Stimulated activated CD4-positive, alpha-beta T cell treated with anti-CD3 and anti-CD28 coated beads, Interleukin-12 subunit alpha, Interleukin-12 subunit beta, amount 100 ng/mL, for 48 hours (primary cell): ENCODE data around the gene SORCS2.

ENCODE experiments used
- DNase-seq, 3 donors: peaks; one replicate each; pipeline ENCODE4 v3.0.0-alpha.2; 2020; ENCODE audit warnings: low read depth in 2 of 3, low spot score in 1 of 3

SORCS2 gene

DNA sequence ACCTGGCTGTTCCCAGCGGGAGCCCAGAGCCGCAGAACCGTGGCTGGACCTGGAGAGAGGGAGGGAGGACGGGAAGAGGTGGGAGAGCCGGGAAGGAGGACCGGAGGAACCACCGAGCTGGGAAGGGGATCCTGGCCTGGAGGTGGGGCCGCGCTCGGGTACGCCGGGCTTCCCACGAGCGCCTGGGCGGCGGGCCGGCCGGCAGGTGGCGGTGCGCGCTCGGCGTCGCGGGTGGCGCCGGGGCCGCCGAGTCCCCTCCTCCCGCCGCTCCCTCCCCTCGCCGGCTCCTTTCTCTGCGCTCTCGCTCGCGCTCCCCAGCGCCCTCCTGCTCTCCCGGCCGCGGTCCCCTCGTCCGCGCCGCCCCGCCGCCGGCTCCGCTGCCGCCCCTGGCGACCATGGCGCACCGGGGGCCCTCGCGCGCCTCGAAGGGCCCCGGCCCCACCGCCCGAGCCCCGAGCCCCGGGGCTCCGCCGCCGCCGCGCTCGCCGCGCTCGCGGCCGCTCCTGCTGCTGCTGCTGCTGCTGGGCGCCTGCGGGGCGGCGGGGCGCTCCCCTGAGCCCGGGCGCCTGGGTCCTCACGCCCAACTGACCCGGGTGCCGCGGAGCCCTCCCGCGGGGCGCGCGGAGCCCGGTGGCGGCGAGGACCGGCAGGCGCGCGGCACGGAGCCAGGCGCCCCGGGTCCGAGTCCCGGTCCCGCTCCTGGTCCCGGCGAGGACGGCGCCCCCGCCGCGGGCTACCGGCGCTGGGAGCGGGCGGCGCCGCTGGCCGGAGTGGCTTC, at the start of gene SORCS2:
TSS of gene SORCS2 (plus strand) at position 287 of the 778 bp plus-strand sequence.
- peak; percentile 19 to 53 (median 32) for DNase-seq

DNA sequence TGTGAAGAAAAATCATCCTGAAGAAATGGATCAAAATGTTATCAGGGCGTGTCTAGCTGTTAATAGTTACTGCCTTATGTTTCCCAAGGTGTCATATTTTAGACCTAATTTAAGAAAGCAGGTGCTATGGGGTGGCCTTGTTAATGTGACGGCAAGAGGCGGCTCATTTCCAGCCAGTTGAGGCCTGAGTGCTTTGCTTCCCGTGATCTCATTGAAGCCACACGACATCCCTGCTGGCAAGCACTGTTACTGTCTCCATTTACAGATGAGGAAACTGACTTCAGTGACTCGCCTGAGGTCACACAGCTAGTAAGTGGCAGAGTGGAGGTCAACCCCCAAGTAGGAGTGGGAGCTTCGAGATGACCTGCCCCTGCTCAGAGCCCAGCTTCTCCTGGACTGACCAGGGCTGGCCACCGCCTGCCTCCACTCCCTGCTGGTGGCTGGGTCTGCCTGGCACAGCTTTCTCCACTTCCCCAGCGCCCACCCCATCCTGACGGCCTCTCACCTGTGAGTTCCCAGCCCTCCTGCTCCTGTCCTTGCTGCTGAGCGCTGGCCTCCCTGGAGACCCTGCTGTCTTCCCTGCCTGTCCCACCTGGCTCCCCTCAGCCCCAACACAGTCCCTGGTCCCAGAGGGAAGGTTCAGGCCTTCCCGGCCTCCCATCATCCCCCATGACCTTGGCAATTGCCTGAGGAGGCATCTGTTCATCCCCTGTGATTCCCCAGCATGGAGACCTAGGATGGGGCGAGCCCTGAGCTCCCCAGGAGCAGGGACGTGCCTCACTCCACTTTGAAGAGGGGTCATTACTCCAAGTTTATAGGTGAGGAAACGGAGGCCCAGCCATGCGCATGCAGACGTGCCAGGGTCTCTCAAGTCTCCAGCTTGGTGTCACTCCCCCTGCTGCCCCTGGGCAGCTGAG, 47.7 kb upstream of the SORCS2 start:
- DNase-seq: no peak

DNA sequence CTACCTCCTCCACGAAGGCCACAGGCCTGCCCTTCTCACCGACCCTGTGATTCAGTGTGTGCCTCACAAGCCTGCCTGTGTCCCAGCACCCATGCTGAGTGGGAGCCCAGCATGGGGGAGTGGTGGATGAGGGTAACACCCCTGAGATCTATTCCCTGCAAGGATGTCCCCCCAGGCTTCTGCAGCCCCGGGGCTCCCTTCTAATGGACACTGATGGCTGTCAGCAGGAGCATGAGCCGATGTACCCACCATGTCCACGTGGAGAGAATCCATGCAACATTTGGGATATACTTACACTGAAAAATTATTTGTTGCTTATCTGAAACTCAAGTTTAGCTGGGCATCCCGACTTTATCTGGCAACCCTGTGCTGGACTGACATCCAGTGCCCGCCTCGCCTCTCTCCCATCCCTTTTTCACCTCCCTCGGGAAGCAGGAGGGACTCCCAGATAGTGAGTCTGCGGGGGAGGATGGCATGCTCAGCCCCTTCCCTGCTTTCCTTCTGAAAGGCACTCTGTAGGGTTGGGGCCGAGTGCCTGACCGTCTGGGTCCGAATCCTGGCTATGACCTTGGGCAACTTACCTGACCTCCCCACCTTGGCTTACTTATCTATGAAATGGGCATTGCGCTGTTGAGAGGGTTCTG, 46.9 kb upstream of the SORCS2 start:
- no peak for DNase-seq

DNA sequence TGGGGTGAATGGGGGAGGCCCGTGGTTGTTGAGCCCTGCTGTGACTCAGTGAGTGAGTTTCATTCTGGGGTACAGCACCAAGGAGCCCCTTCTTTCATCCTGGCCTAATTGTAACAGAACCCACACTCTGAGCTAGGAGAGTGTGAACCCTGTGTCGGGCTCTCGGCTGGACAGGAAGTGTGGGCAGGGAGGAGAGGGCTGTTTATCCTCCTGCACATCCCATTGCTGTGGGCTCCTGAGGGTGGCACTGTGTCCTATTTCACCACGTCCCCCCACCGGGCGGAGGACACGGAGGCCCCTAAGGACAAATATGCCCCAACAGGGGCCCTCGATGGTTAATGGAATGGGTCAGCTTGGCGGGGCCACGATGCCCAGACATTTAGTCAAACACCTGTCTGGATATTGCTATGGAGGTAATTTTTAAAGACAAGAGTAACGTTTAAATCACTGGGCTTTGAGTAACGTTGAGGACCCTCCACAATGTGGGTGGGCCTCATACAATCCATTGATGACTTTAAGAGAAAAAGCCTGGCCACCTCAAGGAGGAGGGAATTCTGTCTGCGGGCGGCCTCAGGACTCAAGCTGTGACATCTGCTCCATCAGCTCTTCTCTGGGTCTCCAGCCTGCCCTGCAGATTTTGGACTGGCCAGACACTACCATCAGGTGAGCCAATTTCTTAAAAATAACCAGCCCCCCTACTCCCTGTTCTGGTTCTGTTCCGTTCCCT, 46.1 kb upstream of the SORCS2 start:
- DNase-seq: no peak

DNA sequence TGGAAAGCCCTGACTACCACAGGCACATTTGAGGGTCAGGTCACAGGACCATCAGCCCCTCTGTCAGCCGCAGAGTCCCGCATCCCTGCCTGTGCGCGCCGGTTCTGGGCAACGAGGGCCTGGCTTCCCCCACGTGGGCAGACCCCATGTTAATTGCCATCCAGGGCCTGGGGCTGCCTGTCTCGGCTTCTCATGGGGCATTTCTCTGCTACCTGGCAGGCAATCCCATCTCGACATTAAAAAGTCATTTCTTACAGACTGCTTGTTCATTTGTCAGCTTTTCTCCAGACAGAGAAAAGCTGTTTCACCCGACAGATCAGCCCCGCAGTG, 45.6 kb upstream of the SORCS2 start:
- DNase-seq: no peak

DNA sequence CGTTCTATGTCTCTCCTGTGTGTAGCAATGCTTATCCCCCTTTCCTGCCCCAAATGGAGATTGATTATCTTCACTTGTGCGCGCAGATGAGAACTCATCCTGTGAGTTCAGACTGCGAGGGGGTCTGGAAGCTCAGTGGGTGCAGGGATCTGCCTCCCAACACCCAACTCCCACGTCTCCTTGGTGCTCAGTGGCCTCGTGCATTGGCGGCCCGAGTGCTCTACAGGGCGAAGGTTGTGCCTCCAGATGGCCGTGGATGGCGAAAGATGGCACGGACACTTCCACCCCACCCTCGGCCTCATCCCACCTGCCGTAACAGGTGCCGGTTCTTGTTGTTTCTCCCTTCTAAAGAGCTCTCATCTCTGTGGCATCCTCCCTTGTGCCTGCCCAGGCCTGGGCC, 45.1 kb upstream of the SORCS2 start:
- DNase-seq: no peak

DNA sequence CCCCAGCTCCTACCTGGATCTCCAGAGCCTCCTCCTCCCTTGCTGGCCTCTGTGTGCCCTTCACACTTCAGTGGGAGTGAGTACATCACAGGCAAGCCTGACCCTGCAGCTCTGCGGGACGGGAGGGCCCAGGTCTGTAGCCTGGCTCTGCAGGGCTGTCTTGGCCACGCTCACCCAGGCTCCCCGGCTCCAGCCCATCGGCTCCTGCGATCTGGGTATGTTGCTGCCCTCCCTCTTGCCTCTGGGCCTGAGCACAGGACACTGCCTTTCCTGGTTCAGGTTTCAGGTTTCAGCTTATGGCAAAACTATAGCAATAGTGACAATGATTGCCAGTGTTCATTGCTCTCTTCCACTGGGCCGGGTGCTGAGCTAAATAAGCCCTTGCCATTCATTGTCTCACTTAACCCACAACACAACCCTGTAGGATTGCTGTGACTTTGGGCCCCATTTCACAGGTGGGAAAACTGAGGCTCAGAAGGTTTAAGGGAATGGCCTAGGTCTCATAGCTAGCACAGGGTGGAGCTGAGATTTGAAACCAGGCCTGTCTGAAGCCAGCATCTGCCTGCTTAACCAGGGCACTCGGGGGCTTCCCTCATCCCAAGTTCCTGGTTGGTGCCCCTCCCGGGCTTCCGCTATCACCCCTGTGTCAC, 44.6 kb upstream of the SORCS2 start:
- DNase-seq: no peak

DNA sequence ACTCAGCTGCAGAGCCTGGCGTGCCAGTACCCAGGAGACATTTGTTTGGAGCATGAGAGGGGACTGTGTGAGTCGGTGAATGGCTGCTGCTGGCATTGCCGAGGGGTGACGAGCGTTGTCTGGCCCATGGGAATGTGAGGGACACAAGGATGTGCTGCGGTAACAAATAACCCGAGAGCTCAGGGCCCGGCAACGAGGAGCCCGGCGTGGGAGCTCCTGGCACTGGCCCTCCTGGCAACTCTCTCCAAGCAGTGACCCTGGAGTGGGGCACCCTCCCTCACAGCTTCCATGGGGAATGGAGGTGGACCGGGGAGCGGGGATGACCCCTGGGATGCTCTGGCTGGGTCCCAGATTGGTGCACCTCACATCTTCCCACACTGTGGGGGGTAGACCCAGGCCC, 44.0 kb upstream of the SORCS2 start:
- no peak for DNase-seq

DNA sequence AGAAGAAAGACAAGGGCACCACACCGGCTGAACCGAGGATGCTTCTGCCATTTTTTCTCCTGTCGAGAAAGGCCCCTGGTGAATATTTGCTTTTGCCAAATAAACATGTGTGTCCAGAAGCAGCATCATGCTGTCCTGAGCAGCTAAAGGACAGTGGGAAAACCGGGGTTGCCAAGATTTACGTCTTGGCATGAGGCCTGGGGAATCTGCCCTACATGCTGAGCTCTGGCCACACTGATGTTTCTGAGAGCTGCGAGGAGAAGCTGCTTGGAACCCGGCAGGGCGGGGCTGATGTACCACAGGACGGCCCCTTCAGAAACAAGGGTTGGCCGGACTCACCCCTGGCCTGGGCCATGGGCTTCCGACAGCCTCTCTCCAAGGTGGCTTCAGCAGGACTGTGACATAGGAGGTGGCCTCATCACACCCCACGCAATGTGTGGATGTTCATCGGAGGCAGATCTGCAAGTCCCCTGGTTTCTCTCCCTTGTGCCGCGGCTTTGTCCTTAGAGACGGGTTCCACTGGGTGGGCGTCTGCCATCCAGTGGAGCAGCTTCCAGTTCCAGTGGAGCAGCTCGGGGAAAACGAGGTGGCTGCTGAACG, 42.2 kb upstream of the SORCS2 start:
- DNase-seq: no peak

DNA sequence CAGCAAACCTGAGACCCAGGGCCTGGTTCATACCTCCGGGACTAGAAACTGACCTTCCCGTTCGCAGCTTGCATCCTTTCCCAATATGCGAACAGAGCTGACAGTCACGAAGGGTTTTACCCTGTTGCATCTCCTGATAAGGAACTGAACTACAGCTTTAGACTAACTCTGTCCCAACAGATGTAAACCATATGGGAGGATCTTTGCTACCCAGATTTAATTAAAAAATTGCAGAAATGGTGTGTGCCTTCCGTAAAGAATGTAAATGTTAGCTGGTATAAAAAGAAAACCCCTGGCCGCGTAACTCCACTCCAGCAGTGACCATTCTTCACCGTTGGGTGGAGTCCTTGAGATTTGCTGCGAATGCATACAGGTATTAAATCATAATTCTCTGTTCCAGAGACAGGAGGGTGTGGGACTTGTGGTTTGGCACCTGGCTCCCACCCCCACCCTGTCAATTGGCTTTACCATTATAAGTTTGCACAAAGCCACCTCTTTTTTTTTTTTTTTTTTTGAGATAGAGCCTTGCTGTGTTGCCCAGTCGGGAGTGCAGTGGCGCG, 40.6 kb upstream of the SORCS2 start:
- no peak for DNase-seq

DNA sequence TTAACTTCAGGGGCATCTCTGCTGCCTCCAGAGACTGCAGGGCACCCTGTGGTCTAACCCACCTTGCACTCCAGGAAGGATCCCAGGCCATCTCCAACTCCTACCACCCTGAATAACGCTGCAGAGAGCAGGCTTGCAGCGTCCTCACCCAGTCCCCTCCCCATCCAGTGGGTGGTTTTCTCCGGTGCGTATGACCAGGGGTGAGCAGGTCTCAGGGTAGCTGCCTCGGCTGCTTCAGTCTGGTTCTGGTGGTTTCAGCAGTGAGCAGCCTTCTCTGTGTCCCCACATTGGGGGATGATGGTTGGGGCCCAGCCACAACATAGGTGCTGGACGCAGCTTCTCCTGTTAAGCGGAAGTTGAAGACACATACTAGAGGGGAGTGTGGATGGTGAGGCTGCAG, 38.6 kb upstream of the SORCS2 start:
- DNase-seq: no peak

DNA sequence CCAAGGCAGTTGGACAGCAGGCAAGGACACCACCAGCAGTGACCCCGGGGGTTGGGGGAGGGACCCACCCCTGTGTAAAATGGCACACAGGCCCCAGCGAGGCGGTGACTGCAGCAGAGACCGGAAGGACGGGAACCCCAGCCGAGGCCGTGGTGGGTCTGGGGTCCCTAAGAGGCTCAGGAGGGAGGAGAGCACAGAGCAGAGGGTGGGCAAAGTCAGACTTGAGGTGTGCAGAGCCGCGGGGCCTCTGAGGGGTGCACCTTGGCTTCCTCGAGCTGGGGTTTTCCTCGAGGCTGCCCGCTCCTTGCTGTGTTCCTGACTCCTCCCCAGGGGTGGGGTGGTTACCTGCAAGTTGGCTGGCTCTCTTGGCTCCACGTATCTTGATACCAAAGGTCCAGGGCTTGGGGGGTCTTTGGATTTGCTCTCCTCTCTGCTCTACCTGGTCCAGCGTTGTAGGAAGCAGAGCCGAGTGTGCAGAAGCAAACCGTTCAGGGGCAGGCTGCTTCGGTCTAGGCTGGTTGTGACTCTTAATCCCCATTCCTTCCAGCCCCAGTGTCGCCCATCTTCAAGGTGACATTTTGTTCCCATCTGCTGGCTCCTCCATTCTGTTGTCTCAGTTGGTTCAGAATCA, 37.9 kb upstream of the SORCS2 start:
- DNase-seq: no peak

DNA sequence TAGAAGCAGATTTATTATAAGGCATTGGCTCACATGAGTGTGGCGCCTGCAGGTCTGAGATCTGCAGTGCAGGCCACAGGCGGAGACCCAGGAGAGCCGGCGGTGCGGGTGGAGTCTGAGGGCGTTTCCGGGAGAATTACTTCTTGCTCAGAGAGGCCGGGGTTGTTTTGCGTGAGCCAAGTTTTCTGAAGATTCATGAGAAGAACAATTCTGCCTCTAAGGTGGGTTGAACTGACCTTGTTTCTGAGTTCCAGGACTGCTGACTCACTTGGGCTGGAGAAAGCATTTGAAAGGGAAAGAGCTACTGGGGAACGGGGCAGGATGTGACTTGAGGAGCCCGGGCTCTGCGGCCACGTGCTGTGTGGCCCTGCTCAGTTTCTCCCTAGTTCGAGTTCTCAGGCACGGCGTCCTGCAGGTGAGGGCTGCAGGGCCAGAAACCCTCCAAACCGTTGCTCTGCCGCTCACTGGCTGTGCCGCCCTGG, 36.7 kb upstream of the SORCS2 start:
- DNase-seq: no peak

DNA sequence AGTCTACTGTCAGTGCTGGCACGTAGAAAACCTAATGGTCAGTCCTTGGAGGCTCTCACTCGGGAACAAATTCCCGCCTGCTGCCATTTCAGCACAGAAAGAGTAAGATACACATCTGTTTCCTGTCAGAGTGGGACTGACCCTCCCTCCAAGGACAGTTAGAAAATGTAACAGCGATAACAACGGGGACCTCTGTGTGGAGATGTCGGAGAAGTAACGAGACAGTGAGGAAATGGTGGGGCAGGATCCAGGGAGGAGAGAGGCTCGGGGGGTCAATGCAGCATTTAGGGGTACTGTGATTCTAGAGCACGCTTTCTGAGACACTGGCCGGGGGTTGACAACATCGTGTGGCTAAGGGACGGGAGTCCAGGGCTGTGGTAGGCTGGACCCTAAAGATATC, 36.0 kb upstream of the SORCS2 start:
- no peak for DNase-seq

DNA sequence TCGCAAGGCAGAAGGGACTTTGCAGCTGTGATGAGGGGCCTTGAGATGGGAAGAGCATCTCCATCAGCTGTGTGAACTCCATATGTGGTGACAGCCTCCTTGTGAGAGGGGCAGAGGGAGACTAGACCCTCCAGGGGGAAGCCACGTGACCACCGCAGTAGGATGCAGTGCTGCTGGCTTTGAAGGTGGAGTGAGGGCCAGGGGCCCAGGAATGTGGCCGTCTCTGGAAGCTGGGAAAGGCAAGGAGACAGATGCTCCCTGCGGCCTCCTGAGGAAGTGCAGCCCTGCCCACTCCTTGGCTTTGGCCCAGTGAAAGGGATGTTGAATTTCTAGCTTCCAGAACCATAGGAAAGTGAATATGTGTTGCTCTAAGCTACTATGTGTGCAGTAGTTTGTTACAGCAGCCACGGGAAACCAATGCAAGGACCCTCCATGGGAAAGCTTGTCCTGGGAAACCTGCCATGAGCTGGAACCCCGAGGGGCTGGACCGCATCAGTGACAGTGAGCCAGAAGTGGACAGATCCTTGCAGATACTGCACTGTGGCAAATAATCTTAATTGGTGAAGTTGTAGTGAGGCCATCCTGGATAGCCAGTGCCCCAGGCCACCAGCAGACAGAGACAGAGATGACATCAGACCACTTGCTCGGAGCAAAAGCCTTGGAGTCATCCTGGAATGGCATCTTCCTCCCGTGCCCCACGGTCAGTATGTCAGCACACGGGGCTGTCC, 35.4 kb upstream of the SORCS2 start:
- DNase-seq: no peak

DNA sequence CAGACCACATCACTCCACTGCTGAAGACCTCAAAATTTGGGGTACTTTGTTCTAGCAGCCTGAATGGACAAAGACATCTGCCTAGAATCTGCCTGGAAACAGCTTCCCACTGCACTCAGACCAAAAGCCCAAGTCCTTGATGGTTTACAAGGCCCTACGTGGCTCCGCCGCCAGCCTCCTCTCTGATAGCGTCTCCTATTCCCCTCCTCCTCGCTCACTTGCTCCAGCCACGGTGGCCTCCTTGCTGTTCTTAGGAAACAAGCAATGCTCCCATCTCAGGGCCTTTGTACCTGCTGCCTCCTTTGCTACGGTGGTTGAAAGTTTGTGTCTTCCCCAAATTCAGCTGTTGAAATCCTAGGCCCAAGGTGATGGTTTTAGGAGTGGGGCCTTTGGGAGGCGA, 34.7 kb upstream of the SORCS2 start:
- no peak for DNase-seq

DNA sequence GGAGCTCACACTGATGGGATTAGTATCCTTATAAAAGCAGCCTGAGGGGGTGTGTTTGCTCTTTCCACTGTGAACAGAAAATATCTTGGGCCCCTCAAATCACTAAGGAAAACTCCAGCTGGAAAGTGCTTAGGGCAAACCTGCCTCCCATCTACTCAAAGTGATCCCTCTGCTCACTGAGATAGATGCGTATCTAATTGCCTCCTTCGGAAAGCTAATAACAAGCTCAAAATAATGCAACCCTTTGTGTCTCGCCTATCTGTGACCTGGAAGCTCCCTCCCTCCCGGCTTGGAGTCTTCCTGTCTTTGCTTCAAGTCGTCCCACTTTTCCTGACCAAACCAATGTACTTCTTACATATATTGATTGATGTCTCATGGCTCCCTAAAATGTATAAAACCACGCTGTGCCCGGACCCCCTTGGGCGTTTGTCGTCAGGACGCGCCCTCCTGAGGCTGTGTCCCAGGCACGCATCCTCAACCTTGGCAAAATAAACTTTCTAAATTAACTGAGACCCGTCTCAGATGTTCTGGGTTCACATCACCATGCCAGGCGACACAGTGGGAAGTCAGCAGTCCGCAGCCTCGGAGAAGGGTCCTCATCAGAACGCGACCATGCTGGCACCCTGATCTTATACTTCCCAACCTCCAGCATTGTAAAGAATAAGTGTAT, 34.1 kb upstream of the SORCS2 start:
- no peak for DNase-seq

DNA sequence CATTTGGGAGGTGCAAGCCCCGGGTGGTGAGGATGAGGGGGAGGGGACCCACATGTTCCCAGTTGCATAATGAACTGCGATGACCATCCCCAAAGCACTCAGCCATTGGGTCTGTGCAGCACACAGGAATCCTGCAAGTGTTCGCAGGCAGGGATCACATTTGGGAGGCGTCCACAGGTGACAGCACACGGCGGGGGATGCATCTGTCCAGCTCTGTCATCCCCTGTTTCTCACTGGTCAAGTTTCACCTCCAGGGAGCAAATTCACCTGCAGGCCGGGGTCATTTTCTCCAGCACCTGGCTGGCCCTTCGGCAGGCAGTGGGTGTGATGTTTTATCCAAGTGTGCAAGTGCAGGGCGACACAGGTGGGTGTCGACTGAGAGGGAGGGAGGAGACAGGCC, 33.3 kb upstream of the SORCS2 start:
- DNase-seq: no peak
